Hypothalamus (tissue), 51 donors: ENCODE results near the gene DOCK3.

Experiments used
- DNase-seq, 51 donors: peaks; one replicate each; lab custom pipeline; 2025; lab: John Stamatoyannopoulos, UW

The DOCK3 gene

DNA sequence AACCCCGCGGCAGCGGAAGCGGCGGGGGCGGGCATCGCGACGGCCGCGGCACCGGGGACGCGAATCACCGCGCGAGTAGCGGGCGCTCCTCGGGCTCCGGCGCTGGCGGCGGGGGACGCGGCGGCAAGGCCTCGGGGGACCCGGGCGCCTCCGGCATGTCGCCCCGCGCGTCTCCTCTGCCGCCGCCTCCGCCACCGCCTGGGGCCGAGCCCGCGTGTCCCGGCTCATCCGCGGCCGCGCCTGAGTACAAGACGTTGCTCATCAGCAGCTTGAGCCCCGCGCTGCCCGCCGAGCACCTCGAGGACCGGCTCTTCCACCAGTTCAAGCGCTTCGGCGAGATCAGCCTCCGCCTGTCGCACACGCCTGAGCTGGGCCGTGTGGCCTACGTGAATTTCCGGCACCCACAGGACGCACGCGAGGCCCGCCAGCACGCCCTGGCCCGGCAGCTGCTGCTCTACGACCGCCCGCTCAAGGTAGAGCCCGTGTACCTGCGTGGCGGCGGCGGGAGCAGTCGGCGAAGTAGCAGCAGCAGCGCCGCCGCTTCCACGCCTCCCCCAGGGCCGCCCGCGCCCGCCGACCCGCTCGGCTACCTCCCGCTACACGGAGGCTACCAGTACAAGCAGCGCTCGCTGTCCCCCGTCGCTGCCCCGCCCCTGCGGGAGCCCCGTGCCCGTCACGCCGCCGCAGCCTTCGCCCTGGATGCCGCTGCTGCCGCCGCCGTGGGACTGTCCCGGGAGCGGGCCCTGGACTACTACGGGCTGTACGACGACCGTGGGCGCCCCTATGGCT is 717.0 kb downstream of the DOCK3 start:
- DNase-seq = peak in 8 of 51 donors; percentile 15 to 46 (median 38)

DNA sequence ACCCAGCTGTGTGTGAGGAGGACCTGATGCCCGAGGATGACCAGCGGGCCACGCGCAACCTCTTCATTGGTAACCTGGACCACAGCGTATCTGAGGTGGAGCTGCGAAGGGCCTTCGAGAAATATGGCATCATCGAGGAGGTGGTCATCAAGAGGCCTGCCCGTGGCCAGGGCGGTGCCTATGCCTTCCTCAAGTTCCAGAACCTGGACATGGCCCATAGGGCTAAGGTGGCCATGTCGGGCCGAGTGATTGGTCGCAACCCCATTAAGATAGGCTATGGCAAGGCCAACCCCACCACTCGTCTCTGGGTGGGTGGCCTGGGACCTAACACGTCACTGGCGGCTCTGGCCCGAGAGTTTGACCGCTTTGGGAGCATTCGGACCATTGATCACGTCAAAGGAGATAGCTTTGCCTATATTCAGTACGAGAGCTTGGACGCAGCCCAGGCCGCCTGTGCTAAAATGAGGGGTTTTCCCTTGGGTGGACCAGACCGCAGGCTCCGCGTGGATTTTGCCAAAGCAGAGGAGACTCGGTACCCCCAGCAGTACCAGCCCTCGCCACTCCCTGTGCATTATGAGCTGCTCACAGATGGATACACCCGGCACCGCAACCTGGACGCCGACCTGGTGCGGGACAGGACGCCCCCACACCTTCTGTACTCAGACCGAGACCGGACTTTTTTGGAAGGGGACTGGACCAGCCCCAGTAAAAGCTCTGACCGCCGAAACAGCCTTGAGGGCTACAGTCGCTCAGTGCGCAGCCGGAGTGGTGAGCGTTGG is 717.8 kb downstream of the DOCK3 start:
- DNase-seq = no peak

DNA sequence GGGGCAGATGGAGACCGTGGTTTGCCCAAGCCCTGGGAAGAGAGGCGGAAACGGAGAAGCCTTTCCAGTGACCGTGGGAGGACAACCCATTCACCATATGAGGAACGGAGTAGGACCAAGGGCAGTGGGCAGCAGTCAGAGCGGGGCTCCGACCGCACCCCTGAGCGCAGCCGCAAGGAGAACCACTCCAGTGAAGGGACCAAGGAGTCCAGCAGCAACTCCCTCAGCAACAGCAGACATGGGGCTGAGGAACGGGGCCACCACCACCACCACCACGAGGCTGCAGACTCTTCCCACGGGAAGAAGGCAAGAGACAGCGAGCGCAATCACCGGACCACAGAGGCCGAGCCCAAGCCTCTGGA is 718.4 kb downstream of the DOCK3 start:
- DNase-seq = no peak

GRCh38 chr3:51393564-51393963 is 718.8 kb downstream of the DOCK3 start:
- no peak for DNase-seq

DNA sequence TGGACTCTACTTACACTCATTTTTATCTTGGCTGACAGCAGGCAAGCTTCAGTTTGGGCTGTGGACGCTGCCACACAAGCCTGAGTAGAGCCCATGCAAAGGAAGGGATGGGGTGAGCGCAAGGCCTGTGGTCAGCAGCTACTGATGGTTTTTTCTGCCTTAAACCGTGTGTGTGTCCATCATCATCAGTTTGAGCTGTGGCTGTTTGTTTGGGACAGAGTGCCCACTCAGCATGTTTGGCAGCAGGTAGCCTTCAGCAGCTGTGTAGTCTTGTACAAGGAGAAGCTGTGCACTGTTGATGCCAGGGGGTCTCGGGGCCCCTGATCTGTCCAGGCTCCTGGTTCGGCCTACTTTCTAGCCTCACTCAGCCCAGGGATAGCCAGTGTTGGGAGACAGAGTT is 719.8 kb downstream of the DOCK3 start:
- DNase-seq = no peak

DNA sequence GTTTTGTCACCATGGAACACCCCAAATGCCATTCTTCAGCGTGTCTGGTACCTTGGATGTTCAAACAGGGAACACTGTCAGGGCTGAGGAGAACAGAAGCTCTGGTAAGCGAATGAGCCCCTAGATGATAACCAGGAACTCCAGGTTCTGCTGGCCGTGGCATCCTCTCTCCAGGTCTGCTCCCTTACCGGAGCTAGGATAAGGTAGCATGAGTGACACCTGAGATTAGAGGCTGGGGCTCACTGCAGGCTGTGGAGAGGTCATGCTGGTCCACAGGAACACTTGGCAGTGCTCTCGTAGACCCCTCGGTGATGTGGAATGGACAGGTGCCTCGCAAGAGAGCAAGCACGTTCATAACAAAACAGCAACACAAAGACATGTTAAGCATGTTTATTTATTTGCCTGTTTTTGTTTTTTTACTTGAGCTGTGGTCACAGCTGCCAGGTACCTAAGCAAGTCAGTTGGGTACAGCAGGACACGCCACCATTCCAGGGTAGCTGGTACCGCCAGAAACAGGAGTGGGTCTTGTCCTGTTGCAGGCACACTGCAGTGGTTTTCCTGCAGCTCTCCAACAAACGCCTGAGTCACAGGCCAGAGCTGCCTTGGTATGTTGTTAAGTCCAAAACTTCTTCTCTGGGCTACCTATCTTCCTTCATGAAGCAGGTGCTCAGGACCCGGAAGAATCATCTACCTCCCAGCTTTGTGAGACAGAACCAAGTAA is 720.9 kb downstream of the DOCK3 start:
- no peak for DNase-seq

- no peak for DNase-seq
Measured at GRCh38 chr3:51396401-51396800, 721.7 kb downstream of the DOCK3 start.

DNA sequence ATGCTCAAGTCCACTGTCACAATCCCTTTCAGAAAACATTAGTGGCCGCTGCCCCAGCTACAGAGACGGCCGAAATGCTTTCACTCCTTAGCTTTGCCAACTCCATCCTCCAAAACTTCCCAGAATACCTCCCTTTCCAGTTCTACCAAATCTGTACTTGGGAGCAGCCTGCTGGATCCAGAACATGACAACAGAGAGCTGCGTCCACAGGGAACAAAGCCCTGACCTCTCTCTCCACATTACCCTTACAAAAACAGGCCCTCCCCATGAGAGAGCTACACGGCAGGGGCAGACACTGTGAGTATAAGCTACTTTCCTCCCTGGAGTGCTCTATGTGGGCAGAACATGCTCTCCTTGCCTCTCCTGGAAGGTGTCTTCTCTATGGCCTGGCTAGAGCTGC is 722.7 kb downstream of the DOCK3 start:
- no peak for DNase-seq

DNA sequence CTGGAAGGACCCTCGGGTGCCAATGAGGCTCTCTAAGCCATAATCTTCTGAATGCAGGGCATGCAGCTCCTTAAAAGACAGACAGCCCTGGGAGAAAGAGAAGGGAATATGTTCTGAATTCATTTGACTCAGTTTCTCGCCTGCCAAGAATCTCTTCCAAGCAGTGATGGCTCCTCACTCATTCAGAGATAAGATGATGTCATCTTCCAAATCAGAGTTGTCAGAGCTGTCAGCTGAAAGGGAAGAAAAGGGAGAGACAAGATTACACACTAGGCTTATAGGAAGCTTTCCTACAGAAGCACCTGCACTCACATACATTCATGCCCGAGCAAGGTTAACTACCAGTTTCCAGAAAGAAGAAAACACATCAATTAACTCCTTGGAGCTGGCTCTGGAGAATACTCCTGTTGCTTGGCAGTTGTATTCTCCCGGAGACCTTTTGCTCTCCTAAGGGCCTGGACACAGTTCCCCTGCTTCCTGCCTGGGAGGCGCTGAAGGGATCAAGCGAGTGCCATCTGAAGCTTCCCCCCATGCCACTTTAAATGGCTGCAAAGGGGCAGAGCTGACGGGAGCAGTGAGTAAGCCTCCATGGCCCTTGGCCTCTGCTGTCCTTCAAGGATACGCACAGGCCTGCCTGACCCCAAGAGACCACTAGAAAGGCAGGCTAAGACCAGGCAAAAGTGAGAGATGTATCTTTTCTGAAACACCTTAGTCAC is 724.0 kb downstream of the DOCK3 start:
- DNase-seq = no peak

DNA sequence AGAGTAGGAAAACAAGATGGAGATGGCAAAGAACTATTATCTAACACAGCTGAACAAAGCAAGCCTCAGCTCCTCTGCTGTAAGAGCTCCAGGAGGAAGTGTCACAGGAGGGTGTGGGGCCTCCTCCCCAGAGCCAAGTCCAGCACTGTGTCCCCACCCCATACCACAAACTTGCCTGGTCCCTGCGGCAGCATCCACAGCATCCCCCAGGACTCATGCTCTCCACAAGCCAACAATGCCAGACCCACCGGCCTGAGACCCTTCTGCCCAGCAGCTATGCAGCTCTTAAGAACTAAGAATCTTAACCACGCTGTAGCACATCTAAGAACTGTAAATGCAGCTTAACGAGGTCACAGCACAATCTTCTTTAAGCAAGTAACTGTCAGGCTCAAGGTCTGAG is 725.4 kb downstream of the DOCK3 start:
- DNase-seq = no peak

- no peak for DNase-seq
Measured at GRCh38 chr3:51401735-51402134, 727.0 kb downstream of the DOCK3 start.

GRCh38 chr3:51403675-51404074 is 728.9 kb downstream of the DOCK3 start:
- no peak for DNase-seq

DNA sequence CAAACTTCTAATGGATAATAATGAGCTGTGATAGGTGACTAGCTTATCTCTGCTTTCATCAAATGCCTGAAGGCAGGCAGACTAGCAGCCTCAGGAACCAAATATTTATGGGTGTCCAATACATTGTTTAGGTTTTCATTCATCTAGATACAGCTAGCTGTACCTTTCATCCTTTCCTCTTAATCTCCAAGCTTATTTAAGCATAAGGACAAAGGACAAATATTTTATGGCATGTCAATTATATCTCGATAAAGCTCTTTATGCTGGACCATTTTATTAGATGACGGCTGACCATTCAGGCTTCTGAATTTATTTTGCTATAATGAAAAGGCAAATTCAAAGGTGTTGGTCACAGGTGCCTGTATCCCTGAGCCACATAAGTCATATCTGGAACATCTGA is 733.3 kb downstream of the DOCK3 start:
- DNase-seq = no peak

GRCh38 chr3:51408813-51409212 is 734.1 kb downstream of the DOCK3 start:
- DNase-seq = no peak

- no peak for DNase-seq
Measured at GRCh38 chr3:51422211-51422610, 747.5 kb downstream of the DOCK3 start.

- no peak for DNase-seq
Measured at GRCh38 chr3:51426921-51427320, 752.2 kb downstream of the DOCK3 start.

DNA sequence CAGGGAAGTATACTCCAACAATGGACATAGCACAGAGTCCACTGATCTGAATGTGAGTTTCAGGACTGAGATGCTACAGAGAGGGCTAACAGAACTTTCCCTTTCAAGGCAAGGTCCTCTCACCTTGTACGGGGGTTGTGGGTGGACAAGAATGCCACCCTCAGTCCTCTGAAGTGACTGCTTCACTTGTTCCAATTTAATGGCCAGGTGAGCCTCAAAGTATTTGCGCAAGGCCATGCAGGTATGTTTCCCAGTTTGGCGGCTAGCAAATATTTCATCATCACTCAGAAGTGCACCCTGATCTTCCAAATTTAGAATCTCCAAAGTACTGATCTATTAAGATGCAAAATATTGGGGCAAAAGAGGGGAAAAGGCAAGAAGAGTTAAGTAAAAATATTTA is 754.4 kb downstream of the DOCK3 start:
- no peak for DNase-seq
